ENCODE measurements around the gene CACTIN. TPM values are rescaled to one million over a fixed set of nuclear protein-coding genes. Genes with fewer than 3 reads are reported as not detected.

The CACTIN gene
- total RNA-seq, 4 donors from 2014 or later = 22.6 to 29.9 (median 27.9) TPM

DNA sequence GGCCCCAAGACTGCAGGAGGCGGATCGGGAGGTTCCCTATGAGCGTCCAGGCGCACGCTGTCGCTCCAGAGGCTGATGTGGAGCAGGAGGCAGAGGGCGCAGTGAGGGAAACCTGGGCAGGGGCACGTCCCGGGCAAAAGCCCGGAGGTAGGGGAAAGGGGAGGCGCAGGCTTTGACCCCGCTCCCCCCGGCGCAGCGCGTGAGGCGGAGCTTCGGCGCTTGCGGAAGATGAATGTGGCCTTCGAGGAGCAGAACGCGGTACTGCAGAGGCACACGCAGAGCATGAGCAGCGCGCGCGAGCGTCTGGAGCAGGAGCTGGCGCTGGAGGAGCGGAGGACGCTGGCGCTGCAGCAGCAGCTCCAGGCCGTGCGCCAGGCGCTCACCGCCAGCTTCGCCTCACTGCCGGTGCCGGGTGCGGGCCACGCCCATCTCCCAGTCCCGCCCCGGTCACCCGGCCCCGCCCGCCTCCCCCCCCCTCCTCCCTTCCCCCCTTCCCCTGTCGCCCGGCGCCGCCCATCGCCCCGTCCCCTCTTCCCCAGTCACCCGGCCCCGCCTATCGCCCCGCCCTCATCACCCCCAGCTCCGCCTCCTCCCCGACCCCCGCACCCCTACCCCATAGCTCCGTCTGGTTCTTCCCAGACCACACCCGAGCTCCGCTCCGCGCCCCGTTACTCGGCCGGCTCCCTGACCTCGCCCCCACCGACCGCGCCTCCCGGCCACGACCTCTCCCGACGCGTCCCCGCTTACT lies 49.7 kb downstream of the CACTIN start:
- H3K4me1 ChIP-seq = peaks cover 43% of the 10 kb centered on the region
- 47% methylated on average over 60 of the region's 78 CpGs for WGBS
- H3K27me3 ChIP-seq = no peaks in the 10 kb centered on the region
- peak overlapping the region; percentile 40 for H3K4me3 ChIP-seq
- no peaks in the 10 kb centered on the region for H3K9me3 ChIP-seq
- DNase-seq (ENCODE audit: low spot score in 2 of 2) = peak in 1 of 2 donors; percentile 71
- H3K27ac ChIP-seq = no peak overlapping the region
- TF ChIP-seq, protein P1, sequence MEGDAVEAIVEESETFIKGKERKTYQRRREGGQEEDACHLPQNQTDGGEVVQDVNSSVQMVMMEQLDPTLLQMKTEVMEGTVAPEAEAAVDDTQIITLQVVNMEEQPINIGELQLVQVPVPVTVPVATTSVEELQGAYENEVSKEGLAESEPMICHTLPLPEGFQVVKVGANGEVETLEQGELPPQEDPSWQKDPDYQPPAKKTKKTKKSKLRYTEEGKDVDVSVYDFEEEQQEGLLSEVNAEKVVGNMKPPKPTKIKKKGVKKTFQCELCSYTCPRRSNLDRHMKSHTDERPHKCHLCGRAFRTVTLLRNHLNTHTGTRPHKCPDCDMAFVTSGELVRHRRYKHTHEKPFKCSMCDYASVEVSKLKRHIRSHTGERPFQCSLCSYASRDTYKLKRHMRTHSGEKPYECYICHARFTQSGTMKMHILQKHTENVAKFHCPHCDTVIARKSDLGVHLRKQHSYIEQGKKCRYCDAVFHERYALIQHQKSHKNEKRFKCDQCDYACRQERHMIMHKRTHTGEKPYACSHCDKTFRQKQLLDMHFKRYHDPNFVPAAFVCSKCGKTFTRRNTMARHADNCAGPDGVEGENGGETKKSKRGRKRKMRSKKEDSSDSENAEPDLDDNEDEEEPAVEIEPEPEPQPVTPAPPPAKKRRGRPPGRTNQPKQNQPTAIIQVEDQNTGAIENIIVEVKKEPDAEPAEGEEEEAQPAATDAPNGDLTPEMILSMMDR (IDR thresholded peaks at IDR 0.05) = no peak
- TF ChIP-seq POLR2AphosphoS5 (IDR thresholded peaks at IDR 0.05) (no peak), POLR2A (IDR thresholded peaks at IDR 0.05) (no peak), EP300 (IDR thresholded peaks at IDR 0.05) (no peak)
- peaks cover 4% of the 10 kb centered on the region for H3K36me3 ChIP-seq

DNA sequence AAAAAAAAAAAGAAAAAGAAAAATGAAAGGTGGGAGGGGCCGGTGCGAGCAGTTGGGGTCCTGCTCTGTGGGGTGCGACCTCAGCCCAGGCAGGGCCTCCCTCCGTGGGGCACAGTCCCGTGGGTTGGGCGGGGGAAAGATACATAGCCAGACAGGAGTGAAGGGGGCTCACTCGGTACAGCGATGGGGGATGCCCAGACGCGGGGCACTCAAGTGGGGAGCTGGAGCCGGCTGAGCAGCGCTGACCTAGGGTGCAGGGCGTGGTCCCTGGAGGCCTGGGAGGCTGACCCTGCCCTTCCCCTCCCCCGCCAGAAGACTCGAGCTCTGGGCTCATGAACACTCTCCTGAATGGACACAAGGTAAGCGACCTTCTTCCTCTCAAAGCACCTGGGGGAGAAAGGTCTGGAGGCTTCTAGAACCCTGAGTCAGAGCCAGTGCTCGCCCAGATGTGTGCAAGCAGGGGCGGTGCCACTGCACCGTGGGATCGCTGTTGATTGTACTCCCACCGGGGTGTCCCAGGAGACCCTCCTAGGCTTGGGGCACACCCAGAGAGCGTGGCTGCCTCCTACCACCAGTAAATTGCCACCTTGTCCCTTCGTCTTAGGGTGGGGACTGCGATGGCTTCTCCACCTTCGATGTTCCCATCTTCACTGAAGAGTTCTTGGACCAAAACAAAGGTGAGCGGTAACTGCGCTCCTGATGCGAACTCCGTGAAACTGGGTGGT lies 50.5 kb downstream of the CACTIN start:
- H3K4me1 ChIP-seq = peaks cover 48% of the 10 kb centered on the region
- no peaks in the 10 kb centered on the region for H3K27me3 ChIP-seq
- DNase-seq (ENCODE audit: low spot score in 2 of 2) = no peak
- H3K4me3 ChIP-seq = peak overlapping the region; percentile 40
- WGBS = 75% methylated on average over 28 of the region's 29 CpGs
- TF ChIP-seq POLR2A (IDR thresholded peaks at IDR 0.05) (no peak), EP300 (IDR thresholded peaks at IDR 0.05) (no peak), POLR2AphosphoS5 (IDR thresholded peaks at IDR 0.05) (no peak)
- TF ChIP-seq, protein P1 (IDR thresholded peaks at IDR 0.05) = no peak
- no peak overlapping the region for H3K27ac ChIP-seq
- H3K9me3 ChIP-seq = no peaks in the 10 kb centered on the region
- peaks cover 4% of the 10 kb centered on the region for H3K36me3 ChIP-seq

DNA sequence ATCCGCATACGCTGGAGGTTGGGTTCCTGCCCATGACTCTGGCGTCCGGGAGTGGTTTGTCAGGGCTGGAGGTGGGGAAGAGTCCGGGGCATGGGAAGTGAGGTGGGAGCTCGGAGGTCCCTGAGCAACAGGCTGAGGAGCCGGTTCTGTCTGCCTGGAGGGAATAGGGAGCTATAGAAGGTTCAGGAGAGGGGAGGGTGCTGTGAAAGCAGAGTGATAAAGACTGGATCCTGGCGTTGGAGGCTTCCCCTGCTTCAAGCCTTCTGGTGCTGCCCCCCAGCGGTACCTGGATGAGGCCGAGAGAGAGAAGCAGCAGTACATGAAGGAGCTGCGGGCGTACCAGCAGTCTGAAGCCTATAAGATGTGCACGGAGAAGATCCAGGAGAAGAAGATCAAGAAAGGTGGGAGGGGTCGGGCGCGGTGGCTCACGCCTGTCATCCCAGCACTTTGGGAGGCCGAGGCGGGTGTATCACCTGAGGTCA lies 51.3 kb downstream of the CACTIN start:
- no peak for DNase-seq (ENCODE audit: low spot score in 2 of 2)
- TF ChIP-seq POLR2A (IDR thresholded peaks at IDR 0.05) = no peak
- TF ChIP-seq EP300 (IDR thresholded peaks at IDR 0.05) = no peak
- TF ChIP-seq, protein P1 (IDR thresholded peaks at IDR 0.05) = no peak
- no peak for TF ChIP-seq POLR2AphosphoS5 (IDR thresholded peaks at IDR 0.05)
- Histone ChIP-seq H3K27me3 (no peaks in the 10 kb centered on the region), H3K9me3 (no peaks in the 10 kb centered on the region), H3K27ac (no peak overlapping the region), H3K4me3 (no peak overlapping the region), H3K36me3 (peaks cover 4% of the 10 kb centered on the region), H3K4me1 (peaks cover 48% of the 10 kb centered on the region)
- WGBS = 89% methylated on average over 19 of the region's 19 CpGs

DNA sequence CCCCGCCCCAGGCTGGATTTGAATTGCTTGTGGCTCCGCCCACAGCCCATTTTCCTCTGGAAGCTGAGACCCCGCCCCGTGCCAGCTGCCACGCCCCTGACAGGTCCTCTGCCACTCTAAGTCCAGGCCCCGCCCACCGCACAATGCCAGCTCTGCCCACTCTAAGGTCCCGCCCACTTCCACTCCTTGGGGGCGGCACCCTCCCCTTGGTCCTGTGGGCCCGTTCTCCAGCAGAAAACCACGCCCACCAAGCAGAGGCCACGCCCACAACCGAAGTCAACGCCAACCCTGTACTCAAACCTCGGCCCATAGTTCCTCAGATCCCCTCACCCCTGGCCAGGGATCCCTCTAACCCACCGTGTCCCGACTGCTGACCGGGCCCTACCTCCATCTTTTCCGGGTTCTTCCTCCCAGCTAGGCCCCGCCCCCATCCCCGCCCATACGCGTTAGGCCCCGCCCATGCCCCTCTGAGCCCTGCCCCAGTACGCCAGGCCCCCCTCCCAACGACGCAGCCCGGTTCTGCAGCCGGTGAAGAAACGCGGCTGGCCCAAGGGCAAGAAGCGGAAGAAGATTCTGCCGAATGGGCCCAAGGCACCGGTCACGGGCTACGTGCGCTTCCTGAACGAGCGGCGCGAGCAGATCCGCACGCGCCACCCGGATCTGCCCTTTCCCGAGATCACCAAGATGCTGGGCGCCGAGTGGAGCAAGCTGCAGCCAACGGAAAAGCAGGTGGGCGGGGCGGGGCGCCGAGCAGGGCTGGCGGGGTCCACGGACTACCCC lies 52.5 kb downstream of the CACTIN start:
- peak; percentile 93 to 96 for DNase-seq (ENCODE audit: low spot score in 2 of 2)
- Histone ChIP-seq H3K4me1 (peaks cover 48% of the 10 kb centered on the region), H3K36me3 (peaks cover 4% of the 10 kb centered on the region), H3K27ac (no peak overlapping the region), H3K4me3 (peak overlapping the region; percentile 90), H3K27me3 (no peaks in the 10 kb centered on the region), H3K9me3 (no peaks in the 10 kb centered on the region)
- 58% methylated on average over 53 of the region's 55 CpGs for WGBS
- TF ChIP-seq, protein P1 (IDR thresholded peaks at IDR 0.05) = no peak
- TF ChIP-seq EP300 (IDR thresholded peaks at IDR 0.05) = no peak
- TF ChIP-seq POLR2A (IDR thresholded peaks at IDR 0.05) = no peak
- TF ChIP-seq POLR2AphosphoS5 (IDR thresholded peaks at IDR 0.05) = no peak

Measured in suprapubic skin (tissue), 4 donors.